ENCODE data around the gene RGR. TPM values are rescaled to one million over a fixed set of nuclear protein-coding genes. Genes with fewer than 3 reads are reported as not detected.

RGR gene
- total and polyA plus RNA-seq, 4 donors: 0.05 to 0.65 (median 0.31) TPM; not detected in 1

DNA sequence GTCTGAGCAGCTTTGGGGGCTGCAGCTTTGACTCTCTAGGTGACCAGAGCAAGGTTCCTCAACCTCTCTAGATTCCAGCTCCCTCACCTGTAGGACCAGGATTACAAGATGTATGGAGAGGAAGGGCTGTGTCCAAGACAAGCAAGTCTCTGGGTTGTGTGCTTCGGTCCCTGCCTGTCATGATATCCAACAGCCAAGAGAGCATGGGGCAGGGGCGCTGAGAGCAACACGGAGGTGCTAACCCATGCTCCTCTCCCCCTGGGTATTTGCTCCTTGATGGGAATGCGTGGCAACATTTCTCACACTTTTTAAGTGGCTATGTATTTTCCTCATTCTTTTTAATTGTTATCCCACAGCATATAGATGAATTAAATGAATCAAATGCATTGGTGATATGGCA is 40.2 kb upstream of the RGR start:
- H3K27ac ChIP-seq (ENCODE audit: low read depth in 1 of 2, low read length in 1 of 2): no peak overlapping the region
- H3K9ac ChIP-seq (ENCODE audit: insufficient read depth in 1 of 2, low read length in 2 of 2): no peak overlapping the region
- TF ChIP-seq, protein P1, sequence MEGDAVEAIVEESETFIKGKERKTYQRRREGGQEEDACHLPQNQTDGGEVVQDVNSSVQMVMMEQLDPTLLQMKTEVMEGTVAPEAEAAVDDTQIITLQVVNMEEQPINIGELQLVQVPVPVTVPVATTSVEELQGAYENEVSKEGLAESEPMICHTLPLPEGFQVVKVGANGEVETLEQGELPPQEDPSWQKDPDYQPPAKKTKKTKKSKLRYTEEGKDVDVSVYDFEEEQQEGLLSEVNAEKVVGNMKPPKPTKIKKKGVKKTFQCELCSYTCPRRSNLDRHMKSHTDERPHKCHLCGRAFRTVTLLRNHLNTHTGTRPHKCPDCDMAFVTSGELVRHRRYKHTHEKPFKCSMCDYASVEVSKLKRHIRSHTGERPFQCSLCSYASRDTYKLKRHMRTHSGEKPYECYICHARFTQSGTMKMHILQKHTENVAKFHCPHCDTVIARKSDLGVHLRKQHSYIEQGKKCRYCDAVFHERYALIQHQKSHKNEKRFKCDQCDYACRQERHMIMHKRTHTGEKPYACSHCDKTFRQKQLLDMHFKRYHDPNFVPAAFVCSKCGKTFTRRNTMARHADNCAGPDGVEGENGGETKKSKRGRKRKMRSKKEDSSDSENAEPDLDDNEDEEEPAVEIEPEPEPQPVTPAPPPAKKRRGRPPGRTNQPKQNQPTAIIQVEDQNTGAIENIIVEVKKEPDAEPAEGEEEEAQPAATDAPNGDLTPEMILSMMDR (IDR thresholded peaks at IDR 0.05; ENCODE audit: control extremely low read depth, extremely low read depth): no peak
- peaks cover 0 to 6% (median 0%) of the 10 kb centered on the region in 3 donors for H3K27me3 ChIP-seq (ENCODE audit: control insufficient read depth in 3 of 3, insufficient read depth in 3 of 3, low read length in 2 of 3)
- peaks cover 0 to 2% (median 0%) of the 10 kb centered on the region in 4 donors for H3K9me3 ChIP-seq (ENCODE audit: control insufficient read depth in 4 of 4, insufficient read depth in 3 of 4, low read length in 3 of 4)
- WGBS, 2 donors: 92 to 93% methylated on average over 4 of the region's 4 CpGs
- no peaks in the 10 kb centered on the region for H3K36me3 ChIP-seq (ENCODE audit: control insufficient read depth in 4 of 4, insufficient read depth in 4 of 4, low read length in 4 of 4)
- no peak overlapping the region for H3K4me3 ChIP-seq
- ATAC-seq (ENCODE audit: insufficient read depth, low FRiP score) (no peak), DNase-seq (no peak)
- no peaks in the 10 kb centered on the region for H3K4me1 ChIP-seq (ENCODE audit: control insufficient read depth in 5 of 5, insufficient read depth in 5 of 5, low read length in 5 of 5)

DNA sequence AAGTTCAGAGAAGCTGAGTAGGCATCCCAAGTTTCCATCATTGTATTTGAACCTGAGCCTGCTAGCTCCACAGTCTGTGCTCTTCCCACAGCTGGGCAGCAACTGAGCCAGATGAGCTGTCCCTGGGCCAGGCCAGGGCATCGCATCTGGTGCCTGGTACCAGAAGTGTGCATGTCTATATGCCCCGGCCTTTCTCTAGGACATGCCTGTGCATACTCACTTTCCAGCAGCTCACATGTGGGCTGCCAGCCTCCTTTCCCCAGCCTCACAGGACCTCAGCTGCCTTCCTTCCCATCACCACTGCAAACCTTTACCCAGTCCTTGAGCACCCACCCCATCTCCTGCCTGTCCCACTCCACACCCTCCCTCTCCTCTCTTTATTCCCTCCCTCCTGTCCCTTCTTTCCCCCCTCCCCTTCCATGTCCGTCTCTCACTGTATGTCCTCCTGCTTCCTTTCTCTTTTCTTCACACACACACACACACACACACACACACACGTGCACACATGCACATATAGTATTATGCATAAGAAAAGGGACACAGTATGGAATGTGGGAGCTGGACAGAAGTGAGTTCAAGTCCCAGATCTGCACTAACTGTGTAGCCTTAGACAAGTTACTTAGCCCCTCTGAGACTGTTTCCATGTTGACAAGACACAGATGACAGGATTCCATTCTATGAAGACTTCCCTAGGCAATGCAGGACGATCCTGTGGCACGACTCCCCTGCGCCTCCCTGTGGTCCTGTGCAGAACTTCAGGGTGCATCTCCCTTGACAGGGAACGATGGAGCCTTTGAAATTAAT is 39.6 kb upstream of the RGR start:
- DNase-seq (peak in 2 of 3 donors; percentile 2 to 14), ATAC-seq (ENCODE audit: insufficient read depth, low FRiP score) (peak; percentile 63)
- H3K9me3 ChIP-seq (ENCODE audit: control insufficient read depth in 4 of 4, insufficient read depth in 3 of 4, low read length in 3 of 4): peaks cover 0 to 2% (median 0%) of the 10 kb centered on the region in 4 donors
- peaks cover 0 to 6% (median 0%) of the 10 kb centered on the region in 3 donors for H3K27me3 ChIP-seq (ENCODE audit: control insufficient read depth in 3 of 3, insufficient read depth in 3 of 3, low read length in 2 of 3)
- no peak overlapping the region for H3K9ac ChIP-seq (ENCODE audit: insufficient read depth in 1 of 2, low read length in 2 of 2)
- no peaks in the 10 kb centered on the region for H3K4me1 ChIP-seq (ENCODE audit: control insufficient read depth in 5 of 5, insufficient read depth in 5 of 5, low read length in 5 of 5)
- TF ChIP-seq, protein P1 (IDR thresholded peaks at IDR 0.05; ENCODE audit: control extremely low read depth, extremely low read depth): peak; percentile 26
- no peaks in the 10 kb centered on the region for H3K36me3 ChIP-seq (ENCODE audit: control insufficient read depth in 4 of 4, insufficient read depth in 4 of 4, low read length in 4 of 4)
- WGBS, 2 donors: 32 to 33% methylated on average over 8 of the region's 8 CpGs
- H3K27ac ChIP-seq (ENCODE audit: low read depth in 1 of 2, low read length in 1 of 2): no peak overlapping the region
- H3K4me3 ChIP-seq: no peak overlapping the region

DNA sequence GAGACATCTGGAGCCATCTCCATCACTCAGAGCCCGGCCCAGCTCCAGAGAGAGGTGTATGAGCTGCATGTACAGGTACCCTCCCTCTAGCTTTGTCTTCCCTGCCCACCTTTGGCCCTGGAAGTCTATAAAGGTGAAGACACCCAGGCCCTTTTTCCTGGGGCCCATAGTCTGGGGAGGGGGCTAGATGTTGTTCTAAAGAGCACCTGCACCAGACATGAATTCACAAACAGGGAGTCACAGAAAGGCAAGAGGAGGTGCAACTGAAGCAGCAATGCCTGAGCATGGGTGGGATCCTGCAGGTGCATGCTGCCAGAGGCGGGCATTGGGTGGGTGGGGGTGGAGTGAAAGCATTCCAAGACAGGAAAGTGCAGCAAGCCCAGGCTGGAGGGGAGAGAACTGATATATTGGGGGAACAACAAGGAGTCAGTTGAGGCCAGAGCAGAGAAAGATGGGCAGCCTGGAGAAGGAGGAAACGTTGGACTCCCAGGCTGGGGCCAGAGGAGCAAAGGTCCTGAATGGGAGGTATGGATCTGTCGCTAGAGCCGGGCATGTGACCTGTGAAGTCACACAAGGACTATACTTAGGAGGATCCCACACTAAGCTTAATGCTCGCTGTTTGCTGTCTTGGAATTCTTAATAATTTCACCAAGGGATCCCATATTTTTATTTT is 38.9 kb upstream of the RGR start:
- Histone ChIP-seq H3K9ac (ENCODE audit: insufficient read depth in 1 of 2, low read length in 2 of 2) (no peak overlapping the region), H3K4me3 (no peak overlapping the region), H3K9me3 (ENCODE audit: control insufficient read depth in 4 of 4, insufficient read depth in 3 of 4, low read length in 3 of 4) (peaks cover 0 to 2% (median 0%) of the 10 kb centered on the region in 4 donors), H3K4me1 (ENCODE audit: control insufficient read depth in 5 of 5, insufficient read depth in 5 of 5, low read length in 5 of 5) (no peaks in the 10 kb centered on the region), H3K27ac (ENCODE audit: low read depth in 1 of 2, low read length in 1 of 2) (no peak overlapping the region), H3K36me3 (ENCODE audit: control insufficient read depth in 4 of 4, insufficient read depth in 4 of 4, low read length in 4 of 4) (no peaks in the 10 kb centered on the region), H3K27me3 (ENCODE audit: control insufficient read depth in 3 of 3, insufficient read depth in 3 of 3, low read length in 2 of 3) (peaks cover 0 to 6% (median 0%) of the 10 kb centered on the region in 3 donors)
- TF ChIP-seq, protein P1 (IDR thresholded peaks at IDR 0.05; ENCODE audit: control extremely low read depth, extremely low read depth): no peak
- ATAC-seq (ENCODE audit: insufficient read depth, low FRiP score) (no peak), DNase-seq (no peak)
- 64 to 70% methylated on average over 6 of the region's 6 CpGs for WGBS, 2 donors
